Neural progenitor cell (in vitro differentiated cells): ENCODE measurements around the gene ABCD4.

Experiments used
- CTCF ChIP-seq: fragments of 200-600 bp; sonication (generic); IDR thresholded peaks from 2 replicates; pipeline ENCODE4 v1.5.1; 2017; ENCODE audit warnings: antibody characterized with exemption, mild to moderate bottlenecking
- EZH2 ChIP-seq: fragments of 200-600 bp; sonication (generic); IDR thresholded peaks from 2 replicates; pipeline ENCODE4 v1.6.1; 2017; ENCODE audit warnings: antibody characterized with exemption, mild to moderate bottlenecking, moderate library complexity
- EZH2phosphoT487 ChIP-seq: fragments of 200-600 bp; sonication (generic); IDR thresholded peaks from 2 replicates; pipeline ENCODE4 v1.6.1; 2017; ENCODE audit warnings: antibody characterized with exemption

DNA sequence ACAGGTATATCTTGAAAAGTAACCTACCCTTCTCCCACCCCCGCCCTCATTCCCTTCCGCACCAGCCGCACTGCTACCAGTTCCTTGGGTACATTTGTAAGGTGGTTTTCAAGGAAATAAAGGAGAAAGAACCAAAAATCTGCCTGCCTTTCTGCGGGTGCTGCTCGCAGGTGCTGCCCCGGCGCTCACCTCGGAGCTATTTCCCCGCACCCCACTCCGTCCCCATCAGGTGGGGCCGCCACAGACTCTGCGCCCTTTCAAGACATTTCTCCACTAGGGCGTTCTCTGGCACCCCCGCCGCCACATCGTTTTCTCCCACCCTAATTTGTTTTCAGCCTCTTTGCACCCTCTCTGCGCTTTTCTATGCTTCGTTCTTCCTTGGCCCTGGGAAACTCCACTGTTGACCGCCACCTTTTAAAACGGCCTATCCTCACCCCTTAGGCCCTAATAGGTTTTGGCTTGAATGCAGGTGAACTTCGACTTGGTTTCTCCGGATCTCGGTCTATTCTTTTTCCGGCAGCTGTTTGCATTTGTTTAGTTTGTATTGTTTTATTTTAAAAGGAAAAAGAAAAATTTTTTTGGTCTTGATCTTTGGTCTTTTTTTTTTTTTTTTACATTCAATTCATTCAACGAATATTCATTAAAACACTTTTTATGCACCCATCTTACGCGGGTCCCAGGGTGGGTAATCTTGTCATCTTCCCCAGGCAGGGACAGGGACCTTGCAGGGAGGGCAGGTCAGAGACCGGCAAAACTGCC is 60.5 kb downstream of the ABCD4 start:
- TF ChIP-seq CTCF = no peak
- TF ChIP-seq EZH2phosphoT487 = no peak
- no peak for TF ChIP-seq EZH2
